GM18511 (cell line): ENCODE results near the gene GRIN1.

Source experiments
- ATAC-seq: cut with Tn5 transposase; IDR thresholded peaks from one replicate; pipeline ENCODE4 v1.9.1; 2021; ENCODE audit warnings: mild to moderate bottlenecking, moderate library complexity; ENCODE audit not compliant: unreplicated experiment

Gene GRIN1

GRCh38 chr9:137173796-137174664 is 35.1 kb downstream of the GRIN1 start:
- no peak for ATAC-seq

DNA sequence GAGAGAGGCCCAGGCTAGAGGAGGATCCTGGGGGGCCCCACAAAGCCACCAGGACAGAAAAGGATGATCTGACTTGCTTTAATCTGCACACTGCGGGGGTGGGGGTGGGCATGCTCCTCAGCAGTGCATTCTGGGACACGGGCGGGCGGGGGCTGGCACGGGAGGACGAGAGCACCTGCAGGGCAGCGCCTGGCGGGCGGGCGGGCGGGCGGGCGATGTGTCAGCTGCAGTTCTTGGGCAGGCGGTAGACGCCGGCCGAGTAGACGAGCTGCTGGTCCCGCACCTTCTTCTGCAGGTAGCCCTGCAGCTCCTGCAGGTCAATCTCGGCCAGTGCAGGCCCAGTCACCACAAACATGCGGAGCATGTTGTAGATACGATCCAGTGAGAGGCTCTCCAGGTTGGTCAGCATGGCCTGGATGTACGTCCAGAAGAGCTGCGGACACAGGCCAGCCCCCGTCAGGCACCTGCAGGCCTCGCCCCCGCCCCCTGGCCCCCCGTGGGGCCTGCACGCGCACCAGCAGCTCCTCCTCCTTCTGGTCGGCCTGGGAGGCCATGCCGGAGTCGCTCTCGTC is 35.9 kb downstream of the GRIN1 start:
- no peak for ATAC-seq

DNA sequence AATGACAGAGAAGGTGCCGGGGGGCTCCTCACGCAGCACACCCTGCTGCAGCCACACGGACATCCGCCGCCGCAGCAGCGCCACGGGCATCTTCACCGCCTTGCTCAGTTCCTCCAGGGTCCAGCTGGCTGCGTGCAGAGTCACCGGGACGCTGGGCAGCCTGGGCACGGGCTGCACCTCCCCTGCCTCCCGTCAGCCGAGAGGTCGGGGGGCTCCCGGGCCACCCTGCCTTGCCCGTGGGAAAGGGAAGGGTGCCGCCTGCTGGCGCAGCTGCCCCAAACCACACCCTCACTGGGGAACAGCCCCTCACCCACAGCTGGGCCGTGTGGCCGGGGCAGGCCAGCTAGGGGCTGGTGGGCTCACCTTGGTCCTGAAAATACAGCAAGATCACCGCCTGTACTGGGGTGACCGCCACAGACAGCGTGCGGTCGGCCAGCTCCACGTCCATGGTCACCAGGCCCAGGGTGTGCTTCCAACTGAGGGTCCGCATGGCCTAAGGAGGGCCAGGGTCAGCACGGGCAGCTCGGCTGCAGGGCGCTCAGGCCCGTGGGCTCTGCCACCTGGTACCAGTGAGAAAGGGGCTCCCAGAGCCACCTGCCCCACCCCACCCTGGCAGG is 36.5 kb downstream of the GRIN1 start:
- no peak for ATAC-seq

DNA sequence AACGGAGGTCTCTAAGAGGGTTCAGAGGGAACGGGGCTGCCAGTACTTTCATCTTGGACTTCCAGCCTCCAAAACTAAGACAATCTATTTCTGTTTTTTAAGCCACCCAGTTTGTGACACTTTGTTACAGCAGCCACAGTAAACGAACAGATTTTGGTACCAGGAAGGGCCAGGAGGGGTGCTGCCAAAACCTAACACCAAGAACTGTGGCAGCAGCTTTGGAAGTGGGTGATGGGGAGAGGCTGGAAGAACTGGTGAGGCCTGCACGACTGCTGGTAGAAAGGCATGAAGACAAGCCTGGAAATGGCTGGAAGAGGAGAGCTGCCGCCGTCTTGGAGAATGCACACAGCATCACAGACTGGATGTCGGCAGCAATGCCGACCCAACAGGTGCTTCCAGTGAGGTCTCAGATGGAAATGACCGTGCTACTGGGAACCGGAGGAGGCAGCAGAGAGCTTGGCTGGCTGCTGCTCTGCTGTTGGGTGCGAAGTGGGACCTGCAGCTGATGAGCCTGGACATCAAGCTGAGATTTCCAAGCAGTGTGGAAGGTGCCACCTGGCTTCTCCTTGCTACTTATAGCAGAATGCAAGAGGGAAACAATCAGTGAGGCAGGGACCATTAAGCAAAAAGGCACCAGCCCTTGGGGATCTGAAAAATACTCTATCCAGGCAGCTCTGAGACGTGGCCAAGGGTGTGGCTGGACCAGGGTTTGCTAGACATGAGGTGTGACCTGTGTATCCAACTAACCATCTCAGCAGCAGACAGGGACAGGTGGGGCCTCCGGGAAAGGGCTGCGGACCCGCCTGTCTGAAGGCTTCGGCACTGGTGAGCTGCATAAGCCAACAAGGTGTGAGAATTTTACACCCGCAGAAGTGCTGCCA is 37.6 kb downstream of the GRIN1 start:
- no peak for ATAC-seq

DNA sequence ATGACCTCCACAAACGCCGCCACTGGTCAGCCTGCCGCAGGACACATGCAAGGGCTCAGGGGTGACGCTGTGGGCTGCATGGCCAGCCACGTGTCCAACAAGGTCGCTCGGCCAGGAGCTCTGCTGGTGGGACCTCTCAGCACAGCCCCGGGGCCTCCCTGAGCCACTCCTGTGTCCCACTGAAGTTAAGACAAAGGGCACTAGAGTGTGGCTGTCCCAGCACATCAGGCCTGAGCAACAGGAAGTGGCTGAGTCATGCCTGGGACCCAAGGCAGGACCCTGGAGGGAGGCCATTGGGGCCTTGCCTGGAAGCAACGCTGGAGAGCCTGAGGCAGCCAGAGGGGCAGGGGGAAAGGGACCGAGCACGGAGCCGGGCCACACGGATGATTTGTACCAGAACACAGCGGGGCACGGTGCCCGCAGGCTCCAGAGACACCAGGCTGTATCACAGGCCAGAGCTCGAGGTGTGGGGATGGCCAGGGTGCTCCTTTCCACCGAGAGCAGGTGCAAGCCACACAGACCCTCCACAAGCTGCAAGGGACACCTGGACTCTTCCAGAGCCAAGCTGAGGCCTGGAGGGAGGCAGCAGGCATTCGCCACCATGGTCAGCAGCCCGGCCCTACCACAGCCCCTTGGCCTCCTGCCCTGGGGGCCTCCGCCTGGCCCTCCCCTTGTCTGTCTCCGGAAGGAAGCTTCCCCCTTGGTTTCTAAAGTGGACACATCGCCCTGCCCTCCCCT is 39.4 kb downstream of the GRIN1 start:
- no peak for ATAC-seq

DNA sequence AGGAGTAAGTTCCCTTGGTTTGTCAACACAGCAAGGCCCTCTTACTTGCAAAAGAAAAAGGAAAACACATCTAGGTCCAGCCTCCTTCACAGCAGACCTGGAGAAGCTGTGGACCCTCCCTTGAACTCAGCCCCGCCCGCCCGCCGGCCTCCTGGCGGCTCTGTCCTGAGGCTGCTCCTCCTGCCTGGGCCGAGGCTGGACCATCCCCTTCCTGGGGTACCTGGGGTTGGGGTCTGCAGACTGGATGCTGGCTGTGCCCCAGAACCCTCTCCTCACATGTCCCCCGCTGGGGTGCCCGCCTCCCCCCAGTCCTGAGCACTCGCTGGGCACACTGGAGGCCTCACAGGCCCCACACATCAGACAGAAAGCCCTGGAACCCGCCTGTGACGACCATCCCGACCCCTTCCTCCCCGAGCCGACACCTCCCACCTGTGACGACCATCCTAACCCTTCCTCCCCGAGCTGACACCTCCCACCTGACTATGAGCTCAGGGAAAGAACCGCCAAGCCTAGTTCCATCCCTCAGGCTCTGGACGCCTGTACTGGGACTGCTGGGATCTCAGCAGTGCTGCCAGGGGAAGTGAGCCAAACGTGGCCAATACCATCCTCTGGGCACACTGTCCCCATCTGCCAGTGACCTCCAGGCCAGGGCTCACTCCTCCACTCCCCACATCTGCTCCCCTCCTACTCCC is 40.1 kb downstream of the GRIN1 start:
- no peak for ATAC-seq

- ATAC-seq: no peak
Observed at GRCh38 chr9:137179761-137180160, 40.8 kb downstream of the GRIN1 start.

GRCh38 chr9:137180491-137180890 is 41.5 kb downstream of the GRIN1 start:
- ATAC-seq: no peak

DNA sequence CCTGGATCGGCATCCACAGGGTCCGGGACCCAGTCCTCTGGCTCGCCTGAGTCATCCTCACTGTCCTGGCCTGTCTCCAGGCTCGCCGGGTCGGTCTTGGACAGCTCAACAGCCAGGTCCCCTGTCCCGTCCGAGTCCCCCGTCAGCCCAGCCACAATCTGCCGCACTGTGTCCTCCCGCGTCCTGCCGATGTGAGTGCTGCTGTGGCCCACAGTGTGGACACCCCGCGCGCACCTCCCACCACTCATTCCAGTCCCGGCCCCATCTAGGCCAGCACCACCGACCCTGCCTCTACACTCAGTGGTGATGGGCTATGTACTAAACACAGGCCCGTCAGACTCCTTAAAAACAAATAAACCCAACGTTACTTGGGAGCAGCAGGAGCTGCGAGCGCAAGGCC is 42.7 kb downstream of the GRIN1 start:
- ATAC-seq: no peak

DNA sequence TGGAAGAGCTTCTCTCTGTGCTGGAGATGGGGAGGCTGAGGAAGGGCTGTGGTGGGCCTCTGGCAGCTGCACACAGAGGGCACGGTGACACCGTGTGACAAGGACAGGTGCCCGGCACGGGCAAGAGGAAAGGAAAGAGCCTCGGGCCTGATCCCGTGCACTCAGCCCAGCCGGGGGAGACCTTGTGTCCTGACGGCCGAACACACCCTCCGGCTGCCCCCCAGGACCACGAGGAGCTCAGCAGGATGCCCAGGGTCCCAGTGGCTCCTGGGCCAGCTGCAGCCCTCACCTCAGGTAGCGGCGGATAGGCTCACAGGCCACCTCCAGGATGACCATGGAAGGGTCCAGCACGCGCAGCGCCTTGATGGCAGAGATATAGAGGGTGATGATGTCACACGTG is 43.9 kb downstream of the GRIN1 start:
- no peak for ATAC-seq

DNA sequence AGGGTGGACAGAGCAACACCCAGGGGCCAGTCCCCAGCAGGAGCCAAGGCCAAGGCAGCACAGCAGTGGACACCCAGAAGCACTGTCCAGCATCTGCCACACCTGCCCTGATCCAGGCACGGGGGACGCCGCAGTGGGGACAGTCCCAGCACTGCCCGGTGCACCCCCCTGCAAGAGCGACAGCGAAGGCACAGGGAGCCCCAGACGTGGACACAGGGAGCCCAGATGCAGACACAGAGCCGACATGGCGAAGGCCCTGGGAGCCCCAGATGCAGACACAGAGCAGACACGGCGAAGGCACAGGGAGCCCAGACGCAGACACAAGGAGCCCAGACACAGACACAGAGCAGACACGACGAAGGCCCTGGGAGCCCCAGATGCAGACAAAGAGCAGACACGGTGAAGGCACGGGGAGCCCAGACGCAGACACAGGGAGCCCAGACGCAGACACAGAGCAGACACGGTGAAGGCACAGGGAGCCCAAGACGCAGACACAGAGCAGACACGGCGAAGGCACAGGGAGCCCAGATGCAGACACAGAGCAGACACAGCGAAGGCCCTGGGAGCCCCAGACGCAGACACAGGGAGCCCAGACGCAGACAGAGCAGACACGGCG is 45.1 kb downstream of the GRIN1 start:
- no peak for ATAC-seq

GRCh38 chr9:137184881-137185660 is 46.1 kb downstream of the GRIN1 start:
- ATAC-seq: no peak

- no peak for ATAC-seq
Observed at GRCh38 chr9:137185921-137186320, 47.0 kb downstream of the GRIN1 start.

- ATAC-seq: no peak
Observed at GRCh38 chr9:137186385-137186784, 47.4 kb downstream of the GRIN1 start.

DNA sequence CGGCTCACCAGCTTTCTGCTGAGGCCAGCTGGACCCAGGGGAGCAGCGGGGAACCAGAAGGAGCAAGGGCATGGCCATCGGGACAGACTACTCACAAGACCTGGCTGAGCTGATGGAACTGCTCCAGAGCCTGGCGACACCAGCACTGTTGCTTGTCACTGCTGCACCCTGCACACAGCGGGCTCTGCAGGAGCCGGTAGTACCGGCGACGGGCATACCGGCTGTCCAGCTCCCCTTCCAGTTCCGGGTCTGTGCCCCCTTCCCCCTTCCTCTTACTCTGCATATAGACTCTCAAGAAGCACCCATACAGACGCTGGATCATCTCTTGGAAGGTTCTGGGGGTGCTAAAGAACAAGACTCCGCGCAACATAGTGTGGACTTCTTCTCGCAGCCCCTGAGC is 48.4 kb downstream of the GRIN1 start:
- no peak for ATAC-seq

GRCh38 chr9:137188086-137188489 is 49.1 kb downstream of the GRIN1 start:
- ATAC-seq: no peak

GRCh38 chr9:137188490-137189296 is 49.7 kb downstream of the GRIN1 start, which contains the start of the genes ANAPC2 and SSNA1:
Gene ANAPC2, minus strand, starts transcription at chr9:137188560. Its CDS starts 28 bp downstream, at chr9:137188532.
Gene SSNA1, plus strand, starts transcription at chr9:137188676. Its CDS starts 51 bp downstream, at chr9:137188727.
- ATAC-seq: peak; percentile 85
